Measurements from ENCODE around the gene SPO11. TPM values are rescaled to one million over a fixed set of nuclear protein-coding genes. Genes with fewer than 3 reads are reported as not detected.

Gene SPO11
- total and polyA plus RNA-seq, 2 of the 8 experiments (the other 6 are each of a cell fraction or from before 2014, with no cell fraction given): not detected

- no peak overlapping the region for H3K4me3 ChIP-seq (ENCODE audit: extremely low read depth in 1 of 4, insufficient read depth in 2 of 4, low read depth in 3 of 4, low read length in 4 of 4)
- no peak overlapping the region for H2AK5ac ChIP-seq (ENCODE audit: low read depth, low read length)
- peaks cover 0 to 3% of the 10 kb centered on the region in 2 experiments for H4K20me1 ChIP-seq (replicated peaks in 1 of 2; ENCODE audit: control insufficient read depth in 1 of 2, insufficient read depth in 2 of 2, low read length in 2 of 2)
- no peak overlapping the region for H3K9ac ChIP-seq (replicated peaks in 1 of 4; ENCODE audit: extremely low read depth in 1 of 4, low read depth in 3 of 4, low read length in 3 of 4)
- H2BK120ac ChIP-seq (replicated peaks; ENCODE audit: low read depth, low read length): no peak overlapping the region
- FAIRE-seq (no peak), DNase-seq (ENCODE audit: low read depth in 1 of 2, low spot score in 2 of 2) (no peak)
- no peaks in the 10 kb centered on the region for H3K4me1 ChIP-seq (replicated peaks in 1 of 4; ENCODE audit: control insufficient read depth in 3 of 4, insufficient read depth in 4 of 4, low read length in 3 of 4)
- no peak overlapping the region for H3K4me2 ChIP-seq (ENCODE audit: insufficient read depth in 1 of 2, low read depth in 2 of 2, low read length in 2 of 2)
- H3K23me2 ChIP-seq (ENCODE audit: low read depth, low read length): no peaks in the 10 kb centered on the region
- H3K4ac ChIP-seq (replicated peaks; ENCODE audit: insufficient read length, low read depth, low read length): no peak overlapping the region
- WGBS, 2 experiments (ENCODE audit: extremely low coverage in 1 of 2, insufficient coverage in 1 of 2, insufficient read length in 1 of 2, insufficient replicate concordance in 2 of 2, low coverage in 1 of 2, low lambda C conversion rate in 2 of 2, missing lambda C conversion rate in 1 of 2): 80% methylated on average over 19 of the region's 20 CpGs; no CpG with 5 or more reads in 1 of the 2 experiments
- no peak overlapping the region for H3K23ac ChIP-seq (ENCODE audit: insufficient read length)
- H3K9me3 ChIP-seq (ENCODE audit: insufficient read depth in 2 of 2, low read depth in 1 of 2, low read length in 1 of 2): no peaks in the 10 kb centered on the region
- H2AFZ ChIP-seq (ENCODE audit: low read length): no peak overlapping the region
- no peak overlapping the region for H3K18ac ChIP-seq (ENCODE audit: extremely low read depth, low read length)
- no peak overlapping the region for H2BK12ac ChIP-seq (ENCODE audit: low read depth, low read length)
- CTCF ChIA-PET (ENCODE audit: partially characterized antibody): interaction anchor here (0.7 to 3.3 kb wide), 9 partner anchors 8 to 112 kb away, joined by 3 to 13 read pairs (median 4); no protein-coding TSS in a partner anchor
- no peak overlapping the region for H2BK15ac ChIP-seq (ENCODE audit: low read length)
- no peak for TF ChIP-seq TEAD4 (IDR thresholded peaks at IDR 0.05; ENCODE audit: low read depth, low read length)
- no peak for TF ChIP-seq SAP30 (IDR thresholded peaks at IDR 0.05; ENCODE audit: insufficient read depth, insufficient replicate concordance, low read length)
- no peak for TF ChIP-seq TCF12 (IDR thresholded peaks at IDR 0.05; ENCODE audit: low read depth, low read length)
- no peak for TF ChIP-seq POU5F1 (IDR thresholded peaks at IDR 0.05; ENCODE audit: low read depth, low read length)
- H3K27me3 ChIP-seq (replicated peaks in 1 of 4; ENCODE audit: control insufficient read depth in 3 of 4, extremely low read depth in 1 of 4, insufficient read depth in 3 of 4, low read length in 3 of 4): no peaks in the 10 kb centered on the region
- H3K79me1 ChIP-seq (ENCODE audit: low read depth, low read length): no peaks in the 10 kb centered on the region; the same call in 1 of the 2 replicates
- H3K79me2 ChIP-seq (ENCODE audit: control insufficient read depth in 1 of 2, insufficient read depth in 2 of 2, low read length in 2 of 2): no peaks in the 10 kb centered on the region
- no peak overlapping the region for H3K56ac ChIP-seq (replicated peaks; ENCODE audit: insufficient read length, low read depth, low read length)
- POLR2A ChIA-PET (ENCODE audit: partially characterized antibody): interaction anchor here (0.8 to 0.9 kb wide), 2 partner anchors 21 to 57 kb away, joined by 3 read pairs; no protein-coding TSS in a partner anchor
- H3K14ac ChIP-seq (ENCODE audit: insufficient read length): no peak overlapping the region
- no peak overlapping the region for H4K5ac ChIP-seq (ENCODE audit: insufficient read length, low read depth, low read length)
- no peak overlapping the region for H2BK5ac ChIP-seq (ENCODE audit: low read depth, low read length)
- no peak overlapping the region for H4K91ac ChIP-seq (replicated peaks; ENCODE audit: insufficient read length, low read length)
- H3K27ac ChIP-seq (ENCODE audit: low read depth, low read length): no peak overlapping the region
- no peak overlapping the region for H2BK20ac ChIP-seq (ENCODE audit: low read length)
- H4K8ac ChIP-seq (ENCODE audit: extremely low read depth, insufficient read depth, low read length): no peak overlapping the region; the same call in 1 of the 2 replicates
- no peaks in the 10 kb centered on the region for H3K36me3 ChIP-seq (ENCODE audit: control insufficient read depth in 2 of 4, insufficient read depth in 4 of 4, low read length in 3 of 4)
Measured at GRCh38 chr20:57383447-57384347, 54.1 kb downstream of the SPO11 start.

Measured in H1 (cell line).